ENCODE measurements around the gene PET100.

PET100 gene

GRCh38 chr19:7617735-7618134, 11.9 kb upstream of the PET100 start:
- peaks cover 36% of the 10 kb centered on the region; the same call in 1 of the 2 replicates for H3K36me3 ChIP-seq (ENCODE audit: insufficient read depth, low read length)
- no peaks in the 10 kb centered on the region for H3K9me2 ChIP-seq (ENCODE audit: low read depth, low read length)
- no peak overlapping the region for H3K27ac ChIP-seq (ENCODE audit: low read depth, low read length, poor library complexity, severe bottlenecking)

GRCh38 chr19:7618348-7618747, 11.2 kb upstream of the PET100 start:
- peaks cover 41% of the 10 kb centered on the region; the same call in 1 of the 2 replicates for H3K36me3 ChIP-seq (ENCODE audit: insufficient read depth, low read length)
- H3K27ac ChIP-seq (ENCODE audit: low read depth, low read length, poor library complexity, severe bottlenecking), result no peak overlapping the region
- no peak overlapping the region for H3K4me3 ChIP-seq (ENCODE audit: low read depth, low read length, poor library complexity, severe bottlenecking)
- no peak overlapping the region for H3K9ac ChIP-seq (ENCODE audit: low read length)
- no peak overlapping the region for H2AFZ ChIP-seq (ENCODE audit: low read length)
- no peaks in the 10 kb centered on the region for H4K20me1 ChIP-seq (ENCODE audit: insufficient read depth, low read length)
- no peaks in the 10 kb centered on the region for H3K9me3 ChIP-seq (ENCODE audit: low read length)
- no peaks in the 10 kb centered on the region for H3K79me2 ChIP-seq (ENCODE audit: insufficient read depth, low read length)
- H3K4me2 ChIP-seq (ENCODE audit: low read length), result no peak overlapping the region
- no peaks in the 10 kb centered on the region for H3K27me3 ChIP-seq (ENCODE audit: insufficient read depth, low read length)
- H3K9me2 ChIP-seq (ENCODE audit: low read depth, low read length), result no peaks in the 10 kb centered on the region
- H3K4me1 ChIP-seq (ENCODE audit: insufficient read depth, low read length, severe bottlenecking), result no peaks in the 10 kb centered on the region
- no peaks in the 10 kb centered on the region for H3F3A ChIP-seq (ENCODE audit: insufficient read depth, low read length)
- TF ChIP-seq CTCF (IDR thresholded peaks at IDR 0.05; ENCODE audit: low read length), result no peak
- no peak for TF ChIP-seq EZH2 (IDR thresholded peaks at IDR 0.05; ENCODE audit: borderline replicate concordance, low read length)

More at GRCh38 chr19:7617735-7618134, 11.9 kb upstream of the PET100 start:
- Histone ChIP-seq H3K4me2 (ENCODE audit: low read length) (no peak overlapping the region), H4K20me1 (ENCODE audit: insufficient read depth, low read length) (no peaks in the 10 kb centered on the region), H3K4me1 (ENCODE audit: insufficient read depth, low read length, severe bottlenecking) (no peaks in the 10 kb centered on the region), H3K9ac (ENCODE audit: low read length) (no peak overlapping the region), H3F3A (ENCODE audit: insufficient read depth, low read length) (no peaks in the 10 kb centered on the region), H3K4me3 (ENCODE audit: low read depth, low read length, poor library complexity, severe bottlenecking) (no peak overlapping the region), H3K9me3 (ENCODE audit: low read length) (no peaks in the 10 kb centered on the region), H2AFZ (ENCODE audit: low read length) (no peak overlapping the region), H3K79me2 (ENCODE audit: insufficient read depth, low read length) (no peaks in the 10 kb centered on the region), H3K27me3 (ENCODE audit: insufficient read depth, low read length) (no peaks in the 10 kb centered on the region)
- TF ChIP-seq CTCF (IDR thresholded peaks at IDR 0.05; ENCODE audit: low read length) (no peak), EZH2 (IDR thresholded peaks at IDR 0.05; ENCODE audit: borderline replicate concordance, low read length) (no peak)

GRCh38 chr19:7618771-7619510, 10.7 kb upstream of the PET100 start:
- no peak overlapping the region for H2AFZ ChIP-seq (ENCODE audit: low read length)
- no peak overlapping the region for H3K4me2 ChIP-seq (ENCODE audit: low read length)
- no peak for TF ChIP-seq CTCF (IDR thresholded peaks at IDR 0.05; ENCODE audit: low read length)
- TF ChIP-seq EZH2 (IDR thresholded peaks at IDR 0.05; ENCODE audit: borderline replicate concordance, low read length), result no peak
- no peaks in the 10 kb centered on the region for H3K79me2 ChIP-seq (ENCODE audit: insufficient read depth, low read length)
- peaks cover 41% of the 10 kb centered on the region; the same call in 1 of the 2 replicates for H3K36me3 ChIP-seq (ENCODE audit: insufficient read depth, low read length)
- no peaks in the 10 kb centered on the region for H3K9me2 ChIP-seq (ENCODE audit: low read depth, low read length)
- H3F3A ChIP-seq (ENCODE audit: insufficient read depth, low read length), result no peaks in the 10 kb centered on the region
- no peaks in the 10 kb centered on the region for H3K27me3 ChIP-seq (ENCODE audit: insufficient read depth, low read length)
- no peak overlapping the region for H3K4me3 ChIP-seq (ENCODE audit: low read depth, low read length, poor library complexity, severe bottlenecking)
- H3K9ac ChIP-seq (ENCODE audit: low read length), result no peak overlapping the region
- no peak overlapping the region for H3K27ac ChIP-seq (ENCODE audit: low read depth, low read length, poor library complexity, severe bottlenecking)
- H3K4me1 ChIP-seq (ENCODE audit: insufficient read depth, low read length, severe bottlenecking), result no peaks in the 10 kb centered on the region
- no peaks in the 10 kb centered on the region for H4K20me1 ChIP-seq (ENCODE audit: insufficient read depth, low read length)
- H3K9me3 ChIP-seq (ENCODE audit: low read length), result no peaks in the 10 kb centered on the region

All from OCI-LY1 (cell line).